HG02610 (cell line): Measurements from ENCODE around the gene DLG2.

Experiments used
- ATAC-seq: cut with Tn5 transposase; IDR thresholded peaks from one replicate; pipeline ENCODE4 v1.9.1; 2021; ENCODE audit warnings: mild to moderate bottlenecking, moderate library complexity; ENCODE audit not compliant: unreplicated experiment

The DLG2 gene

DNA sequence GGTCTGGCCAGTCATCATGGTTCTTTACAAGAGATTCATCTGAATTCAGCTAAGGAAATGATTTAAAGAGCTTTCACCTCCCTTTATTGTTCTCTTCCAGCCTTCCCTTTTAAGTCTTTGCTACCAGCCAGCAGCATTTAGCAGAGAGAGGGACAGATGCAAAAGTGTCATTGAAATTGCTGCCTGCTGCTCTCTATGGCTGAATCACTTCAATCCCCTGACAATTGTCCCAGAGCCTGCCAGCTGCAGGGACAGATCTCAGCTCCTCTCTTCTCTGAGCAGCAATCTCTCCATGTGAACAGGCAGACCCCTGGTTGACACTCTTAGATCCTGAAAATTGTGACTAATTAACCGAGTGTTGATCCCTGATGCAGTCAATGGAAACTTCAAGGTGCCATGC is 1524.0 kb downstream of the DLG2 start:
- ATAC-seq, result no peak

DNA sequence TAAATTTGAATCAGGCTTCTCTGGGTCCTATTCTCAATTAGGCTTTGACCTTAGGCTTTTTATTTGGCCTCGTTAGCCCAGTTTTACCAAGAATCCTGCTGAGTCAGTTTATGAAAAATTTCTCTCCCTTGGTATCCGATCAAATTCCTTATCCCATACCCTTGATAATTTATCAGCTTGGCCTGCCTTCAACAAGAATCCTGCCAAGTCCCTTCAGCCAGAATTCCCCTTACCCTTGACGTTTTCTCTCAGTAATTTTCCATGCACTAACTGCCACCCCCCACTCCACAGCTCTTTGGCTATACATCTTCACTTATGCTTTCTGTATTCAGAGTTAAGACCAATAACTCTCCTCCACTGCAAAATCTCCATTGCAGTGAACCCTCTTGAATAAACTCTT is 1530.0 kb downstream of the DLG2 start:
- no peak for ATAC-seq

DNA sequence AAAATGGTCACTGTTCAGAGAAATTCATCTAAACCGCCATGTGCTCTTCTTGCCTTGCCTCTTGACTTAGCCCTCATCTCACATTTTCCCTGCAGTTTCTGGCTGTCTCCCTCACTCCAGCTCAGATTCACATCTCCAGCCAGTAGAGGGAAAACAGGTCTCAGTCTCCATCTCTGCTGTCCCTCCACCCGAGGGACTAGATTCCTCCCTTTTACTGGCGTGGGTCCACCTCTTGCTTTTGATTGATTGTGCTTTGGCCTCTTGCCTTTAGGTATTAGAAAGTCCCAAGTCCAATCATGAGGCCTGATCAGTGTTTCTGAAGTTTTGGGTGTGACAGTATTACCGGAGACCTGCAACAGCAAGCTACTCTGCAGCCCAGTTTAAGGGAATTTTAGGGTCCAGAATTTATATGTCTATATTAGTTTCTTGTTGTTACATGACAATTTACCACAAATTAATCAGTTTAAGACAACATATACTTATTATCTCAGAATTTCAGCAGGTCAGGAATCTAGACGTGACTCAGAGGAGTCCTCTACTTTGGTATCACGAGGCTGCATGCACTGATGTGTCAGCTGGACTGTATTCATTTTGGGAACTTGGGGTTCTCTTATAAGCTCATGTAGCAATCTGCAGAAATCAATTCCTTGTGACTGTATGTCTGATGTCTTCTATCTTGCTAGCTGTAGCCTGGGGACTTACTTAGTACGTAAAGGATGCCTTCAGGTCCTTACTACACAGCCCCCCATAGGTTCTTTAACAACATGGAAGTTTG is 1535.7 kb downstream of the DLG2 start:
- no peak for ATAC-seq

DNA sequence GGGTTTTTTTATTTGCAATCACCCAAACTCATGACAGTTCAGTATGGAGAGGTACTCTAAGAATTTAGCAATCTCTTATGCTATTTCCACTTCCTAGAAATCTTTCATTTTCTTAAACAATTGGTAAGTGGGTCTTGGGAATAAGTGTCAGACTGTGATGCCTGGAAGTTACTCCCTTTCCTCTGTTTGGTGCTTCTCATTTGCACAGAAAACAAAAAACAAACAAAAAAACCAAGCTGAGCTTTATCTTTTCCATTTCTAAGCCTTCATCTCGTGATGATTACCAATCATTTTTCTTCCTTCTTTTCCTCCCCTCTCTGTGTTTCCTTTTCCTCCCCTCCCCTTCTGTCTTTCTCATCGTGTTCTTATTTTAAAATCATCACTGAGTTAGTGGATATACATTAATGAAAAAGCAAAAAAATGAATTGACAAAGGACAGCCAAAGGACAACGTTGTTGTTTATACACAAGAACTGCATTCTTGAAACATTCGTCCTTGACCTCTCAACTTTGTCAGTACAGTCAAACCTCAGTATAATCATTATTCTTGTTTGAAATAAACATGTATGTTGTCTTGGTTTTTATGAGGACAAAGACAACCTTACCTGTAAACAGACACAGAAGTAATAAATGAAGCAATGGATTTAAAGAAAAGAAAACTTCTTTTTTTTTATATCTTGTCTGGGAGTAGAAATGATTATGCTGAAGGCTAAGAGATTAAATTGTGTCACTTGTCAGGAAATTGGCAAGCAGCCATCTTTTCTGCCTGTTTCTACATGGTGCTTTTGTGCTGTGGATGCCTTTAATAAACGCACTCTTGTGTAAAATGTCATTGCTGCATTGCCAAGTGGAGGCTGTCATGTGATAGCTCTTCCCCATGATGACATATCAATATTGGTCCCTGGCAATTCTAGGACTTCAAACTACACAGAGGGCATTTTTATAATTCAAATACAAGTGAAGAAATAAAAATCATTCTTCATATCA is 1537.8 kb downstream of the DLG2 start:
- no peak for ATAC-seq

DNA sequence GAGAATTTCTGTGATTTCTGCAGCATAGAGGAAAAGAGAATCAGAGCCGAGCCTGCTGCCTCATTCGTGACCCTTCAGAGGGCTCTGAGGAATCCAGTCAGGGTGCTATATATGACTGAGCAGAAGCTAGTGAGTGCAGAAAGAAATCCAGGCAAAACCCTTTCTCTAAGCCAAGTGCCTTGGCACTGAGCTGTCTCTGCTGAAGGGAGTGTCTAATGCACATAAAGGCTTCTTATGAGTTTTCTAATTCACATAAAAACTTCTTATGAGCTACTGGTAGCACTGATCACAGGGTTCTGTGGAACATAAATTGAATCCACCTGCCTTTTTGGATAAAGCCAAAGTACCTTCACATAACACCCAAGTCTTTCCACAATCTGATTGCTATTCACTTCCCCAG is 1555.3 kb downstream of the DLG2 start:
- no peak for ATAC-seq

DNA sequence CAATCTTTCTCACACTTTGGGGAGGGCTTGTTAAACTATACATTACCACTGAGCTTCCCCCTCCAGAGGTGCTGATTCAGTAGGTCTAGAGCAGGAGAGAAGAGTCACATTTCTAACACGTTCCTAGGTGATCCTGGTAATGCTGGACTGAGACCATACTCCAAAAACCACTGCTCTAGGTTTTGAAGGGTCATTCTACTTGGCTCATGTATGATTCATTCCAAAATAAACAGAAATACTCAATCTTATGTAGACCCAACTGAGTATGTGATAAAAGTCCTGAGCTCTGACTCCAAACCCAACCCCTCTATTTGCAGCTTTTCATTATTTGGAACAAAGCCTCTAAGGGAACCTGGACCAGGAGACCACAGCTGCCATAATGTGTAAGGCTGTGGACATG is 1558.1 kb downstream of the DLG2 start:
- no peak for ATAC-seq

DNA sequence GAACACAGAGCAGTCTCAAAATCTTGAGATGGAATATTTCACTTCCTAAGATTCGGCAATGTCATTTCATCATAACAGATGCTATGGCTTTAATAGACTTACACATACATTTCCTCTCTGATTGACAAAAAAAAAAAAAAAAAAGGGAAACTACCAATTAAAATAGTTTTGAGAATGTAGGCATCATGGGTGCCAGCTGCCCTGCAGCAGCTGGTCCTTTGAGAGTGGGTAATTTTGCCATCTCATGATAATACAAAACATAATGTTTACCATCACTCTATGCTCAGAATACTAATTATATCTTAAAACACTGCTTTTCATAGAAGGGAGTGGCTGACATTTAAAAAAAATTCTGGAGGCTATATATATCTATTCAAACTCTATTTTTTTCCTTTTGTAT is 1565.4 kb downstream of the DLG2 start:
- ATAC-seq, result no peak

DNA sequence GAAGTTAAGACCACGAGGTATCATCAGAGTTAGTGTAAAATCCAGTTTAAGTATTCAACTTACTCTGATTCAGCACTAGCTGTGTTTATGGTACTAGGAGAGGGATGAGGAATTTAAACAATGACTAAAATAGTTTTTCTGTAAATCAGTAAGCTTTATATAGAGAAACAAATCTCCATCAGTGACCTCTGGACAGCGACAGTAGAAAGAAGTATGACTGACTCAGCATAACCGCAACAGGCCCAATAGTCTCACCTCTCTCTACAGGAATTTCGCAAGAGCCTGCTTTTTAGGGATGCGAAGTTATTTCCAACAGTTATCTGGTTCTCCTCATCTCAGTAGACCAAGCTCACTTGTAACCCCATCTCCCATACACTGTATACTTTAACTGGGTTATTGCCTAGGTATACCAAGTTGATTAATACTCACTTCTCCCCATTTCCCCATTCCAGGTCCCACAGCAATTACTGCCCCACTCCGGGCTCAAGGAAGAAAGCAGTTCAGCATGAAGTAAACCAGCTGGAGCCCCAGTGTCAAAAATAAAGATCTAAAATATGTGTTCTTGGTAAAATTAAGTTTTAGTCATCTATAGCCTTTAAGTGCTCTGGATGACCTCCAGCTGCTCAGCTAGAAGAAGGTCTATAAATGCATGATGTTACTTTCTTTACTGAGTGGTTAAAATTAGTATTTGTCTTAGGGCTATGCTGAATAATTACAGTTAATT is 1570.3 kb downstream of the DLG2 start:
- no peak for ATAC-seq

DNA sequence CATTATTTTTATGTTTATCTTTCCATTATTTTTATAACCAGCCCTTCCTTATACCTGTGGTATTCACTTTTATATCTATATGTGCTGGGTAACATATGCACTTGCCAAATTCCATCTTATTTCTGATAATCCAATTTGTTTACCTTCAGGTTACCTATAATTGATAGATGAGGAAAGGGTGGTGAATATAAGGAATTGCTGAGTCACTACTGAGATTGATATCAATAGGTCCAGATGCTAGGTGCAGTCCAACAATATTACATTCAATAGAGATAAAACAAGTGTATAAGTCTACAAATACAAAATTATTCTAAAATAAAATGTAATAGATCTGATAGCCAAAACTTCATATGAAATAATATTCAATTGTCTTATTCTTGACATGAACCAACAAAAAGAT is 1582.0 kb downstream of the DLG2 start:
- no peak for ATAC-seq

DNA sequence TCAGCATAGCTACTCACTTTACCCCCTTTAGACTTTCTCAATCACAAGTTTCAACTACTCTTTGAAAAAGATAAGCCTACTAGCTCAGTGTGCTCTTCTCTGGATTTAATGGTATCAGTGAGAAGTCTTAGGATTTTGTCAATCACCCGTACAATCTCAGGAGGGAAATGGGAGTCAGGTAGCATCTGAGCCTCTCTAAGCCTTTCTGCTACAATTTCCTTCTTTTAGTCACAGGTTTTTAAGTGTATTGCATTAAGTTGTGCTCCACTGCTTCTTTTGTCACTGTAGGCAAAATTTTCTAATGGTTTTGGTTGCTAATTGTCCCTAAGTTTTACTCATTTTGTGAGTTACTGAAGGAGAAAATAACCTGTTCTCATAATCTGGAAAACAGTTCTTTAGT is 1582.4 kb downstream of the DLG2 start:
- ATAC-seq, result no peak

DNA sequence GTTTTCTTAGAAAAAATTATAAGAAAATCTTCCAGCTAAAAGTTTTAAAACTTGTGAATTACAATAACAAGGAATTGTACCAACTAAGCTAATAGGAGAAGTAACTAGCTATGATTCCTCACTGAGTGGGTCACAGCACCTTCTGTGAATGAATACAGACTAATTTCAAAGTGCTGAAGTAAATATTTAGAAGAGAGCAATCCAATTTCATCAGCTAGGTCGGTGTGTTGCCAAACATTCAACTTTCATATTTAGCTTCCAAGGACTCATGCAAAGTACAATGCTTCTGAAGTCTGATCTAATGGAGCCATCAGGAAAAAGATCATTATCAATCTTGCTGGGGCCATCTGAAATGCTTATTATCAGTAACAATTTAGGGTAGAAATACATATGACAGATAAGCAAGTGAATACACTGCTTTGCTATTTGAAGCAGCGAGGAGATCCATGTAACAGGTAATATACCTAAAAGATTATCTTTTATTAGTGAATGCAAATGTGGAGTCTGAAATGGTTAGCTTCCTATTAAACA is 1590.4 kb downstream of the DLG2 start:
- ATAC-seq, result no peak

DNA sequence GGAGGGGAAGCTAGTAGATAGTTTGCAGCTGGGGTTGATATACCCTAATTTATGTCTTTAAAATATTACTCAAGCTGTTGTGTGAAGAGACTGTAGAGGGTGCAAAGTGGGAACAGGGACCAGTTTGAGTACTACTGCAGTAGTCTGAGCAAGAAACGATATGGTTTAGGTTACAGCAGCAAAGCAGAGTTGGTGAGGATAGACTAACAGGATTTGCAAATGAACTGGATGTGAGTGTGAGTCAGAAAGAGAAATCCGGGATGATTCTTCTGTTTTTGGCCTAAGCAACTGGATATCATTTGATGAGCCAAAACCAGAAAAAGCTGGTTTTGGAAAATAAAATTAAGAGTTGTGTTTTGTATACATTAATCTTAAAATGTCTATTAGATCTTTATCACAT is 1591.5 kb downstream of the DLG2 start:
- no peak for ATAC-seq

DNA sequence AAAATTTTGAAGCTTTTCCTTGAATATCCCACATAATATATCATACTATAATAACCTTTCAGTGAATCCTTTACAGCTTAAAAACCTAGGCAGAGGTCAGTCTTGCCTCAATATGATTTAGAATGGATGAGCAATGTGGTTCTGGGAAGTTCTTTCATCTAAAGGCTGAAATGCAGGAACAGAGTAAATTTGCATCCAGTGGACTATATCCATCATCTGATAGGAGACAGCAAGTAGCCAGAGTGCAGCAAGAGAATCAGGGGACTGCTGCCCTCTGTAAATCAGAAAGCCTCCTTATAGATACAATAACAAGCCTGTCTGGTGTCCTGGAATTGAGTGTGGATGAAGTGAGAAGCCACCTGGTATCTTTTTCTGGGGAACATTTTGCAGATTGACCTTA is 1592.7 kb downstream of the DLG2 start:
- ATAC-seq, result no peak

DNA sequence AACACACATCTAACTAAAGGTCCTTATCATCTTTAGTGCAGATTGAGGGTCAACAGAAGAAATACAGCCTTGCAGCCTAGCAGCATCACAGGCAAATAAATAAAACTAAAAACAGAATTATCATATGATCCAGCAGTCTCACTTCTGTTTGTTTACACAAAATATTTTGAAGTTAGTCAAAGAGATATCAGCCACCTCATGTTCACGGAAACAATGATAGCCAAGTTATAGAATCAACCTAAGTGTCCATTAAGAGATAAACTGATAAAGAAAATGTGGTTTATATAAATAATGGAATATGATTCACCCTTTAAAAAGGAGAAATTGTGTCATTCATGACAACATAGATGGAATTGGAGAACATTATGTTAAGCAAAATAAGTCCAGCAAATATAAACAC is 1602.9 kb downstream of the DLG2 start:
- no peak for ATAC-seq

DNA sequence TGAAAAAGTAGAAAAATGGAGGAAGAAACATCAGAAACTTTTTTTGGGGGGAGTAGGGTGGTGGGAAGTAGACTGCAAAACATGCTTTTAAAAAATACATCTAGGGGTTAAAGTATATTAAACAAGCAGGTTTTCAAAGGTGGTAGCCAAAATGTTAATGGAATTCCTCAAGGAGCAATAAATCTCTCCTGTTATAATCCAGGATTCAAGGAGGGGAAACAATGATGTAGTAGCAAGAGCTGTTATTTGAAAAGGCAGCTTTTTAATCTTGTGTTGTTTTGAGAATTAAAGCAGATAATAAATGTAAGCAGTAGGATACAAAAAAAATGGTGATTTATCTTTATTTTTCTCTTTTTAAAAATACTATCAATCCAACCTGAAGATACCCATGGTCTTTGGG is 1604.4 kb downstream of the DLG2 start:
- ATAC-seq, result no peak

DNA sequence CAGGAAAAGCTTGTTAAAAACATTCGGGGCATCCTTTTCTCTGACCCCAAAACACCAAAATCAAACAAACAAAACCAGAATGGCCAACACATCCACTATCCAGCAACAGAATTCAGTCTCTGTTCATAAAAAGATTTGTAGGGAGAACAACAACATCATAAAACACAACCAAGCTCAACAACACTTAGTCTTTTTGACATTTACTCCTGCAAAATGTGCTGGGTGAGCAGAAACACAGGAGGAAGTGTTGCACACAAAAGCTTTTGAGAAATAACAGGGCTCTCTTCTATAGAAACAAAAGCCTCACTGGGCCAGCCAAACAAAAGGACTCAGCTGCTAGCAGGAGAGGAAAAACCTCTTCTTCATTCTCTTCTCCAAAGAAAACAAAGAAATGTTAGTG is 1604.9 kb downstream of the DLG2 start:
- ATAC-seq, result no peak

DNA sequence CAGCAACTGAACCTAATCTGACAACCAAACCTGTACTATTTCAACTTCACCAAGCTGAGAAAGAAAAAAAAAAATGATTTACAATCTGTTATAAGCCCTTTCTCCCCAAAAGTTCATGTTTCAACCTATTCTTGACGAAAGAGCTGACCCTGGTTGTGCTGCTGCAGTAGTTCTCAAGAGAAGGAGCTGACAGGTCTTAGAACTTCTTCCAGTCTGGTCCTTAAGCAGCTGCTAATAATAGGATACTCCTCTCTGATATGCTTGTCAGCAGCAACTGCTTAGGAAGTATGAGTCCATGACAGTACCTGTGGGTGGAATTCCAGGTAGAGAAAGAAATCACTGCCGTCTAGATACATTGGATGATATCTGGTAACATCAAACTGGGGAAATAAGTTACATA is 1605.9 kb downstream of the DLG2 start:
- ATAC-seq, result no peak

DNA sequence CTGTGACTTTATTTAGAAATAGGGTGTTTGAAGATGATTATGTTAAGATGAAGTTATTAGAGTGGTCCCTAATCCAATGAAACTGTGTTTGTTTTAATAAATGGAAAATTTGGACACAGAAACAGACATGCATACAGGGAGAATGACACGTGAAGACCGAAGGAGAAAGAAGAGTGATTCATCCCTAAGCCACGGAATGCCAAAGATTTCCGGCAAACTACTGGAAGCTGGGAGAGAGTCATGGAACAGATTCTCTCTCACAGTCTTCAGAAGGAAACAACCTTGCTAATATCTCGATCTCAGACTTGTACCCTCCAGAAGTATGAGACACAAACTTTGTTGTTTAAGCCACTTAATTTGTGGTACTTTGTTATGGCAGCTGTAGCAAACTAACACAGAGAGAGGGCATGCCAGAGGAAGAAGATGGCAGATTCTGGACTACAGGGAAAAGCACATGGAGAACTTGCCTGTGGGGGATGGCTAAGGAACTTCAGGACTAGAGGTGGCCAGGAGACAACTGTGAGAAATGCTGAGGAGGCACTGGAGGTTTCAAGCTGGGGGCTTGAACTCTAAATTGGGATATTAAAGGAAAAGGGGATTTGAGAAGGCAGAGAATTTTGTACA is 1607.5 kb downstream of the DLG2 start:
- ATAC-seq, result no peak

DNA sequence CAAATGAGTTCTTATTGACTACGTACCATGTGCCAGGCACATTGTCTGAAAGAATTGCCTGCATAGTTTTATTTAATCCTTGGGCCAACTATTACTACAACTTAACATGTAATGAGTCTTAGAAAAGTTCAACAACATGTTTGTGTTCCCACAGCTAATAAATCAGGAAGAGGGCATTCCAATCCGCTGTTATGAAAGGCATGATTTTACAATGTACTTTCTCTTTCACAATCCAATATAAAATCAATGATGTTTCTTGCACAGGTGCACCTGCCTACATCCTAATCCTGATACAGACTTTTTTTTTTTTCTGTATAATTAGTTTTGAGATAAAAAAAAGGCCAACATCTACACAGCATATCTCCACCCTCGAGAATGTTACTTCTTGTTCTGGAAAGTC is 1612.6 kb downstream of the DLG2 start:
- ATAC-seq, result no peak

DNA sequence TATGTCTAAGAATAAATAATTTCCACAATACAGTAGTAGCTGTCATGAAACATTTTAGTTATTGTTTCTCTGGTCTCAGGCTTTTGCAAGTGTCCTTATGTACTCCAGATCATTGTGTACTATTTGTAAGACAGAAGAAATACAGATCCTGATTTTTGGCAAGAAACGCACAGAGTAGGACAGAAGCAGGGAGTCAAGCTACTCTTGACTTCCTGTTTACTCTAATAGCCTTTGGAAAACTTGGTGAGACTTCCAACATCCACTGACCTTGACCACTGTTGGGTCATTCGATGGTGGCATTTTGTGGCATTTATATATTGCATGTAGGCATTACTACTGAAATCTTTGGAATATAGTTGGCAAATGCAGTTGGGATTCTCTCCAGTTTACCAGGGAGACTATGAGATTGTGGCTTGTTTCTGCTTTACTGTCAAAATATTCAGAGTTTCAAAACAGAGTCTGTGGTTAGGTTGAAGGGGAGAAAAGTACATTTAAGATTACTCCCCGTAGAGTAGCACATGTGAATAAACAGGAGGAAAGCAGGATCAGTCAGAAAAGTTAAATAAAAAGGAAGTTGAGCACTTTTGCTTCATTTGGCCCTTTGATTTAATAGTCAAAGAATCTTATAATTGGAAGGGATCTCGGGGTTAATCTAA is 1614.8 kb downstream of the DLG2 start:
- no peak for ATAC-seq
